Iris pigment epithelial cell (primary cell): Measurements from ENCODE around the gene SCRN3.
"Not testable (repeated sequence)": the region's sequence is repeated elsewhere in the genome, so short reads cannot be mapped to it uniquely, and the experiment has no call there.

Experiments used
- DNase-seq: peaks from one replicate; pipeline ENCODE4 v3.0.0-alpha.2; 2011; ENCODE audit warnings: low read depth

Gene SCRN3

GRCh38 chr2:174395284-174395968 lies at the start of gene SCRN3:
SCRN3 (plus strand) TSS chr2:174395730; CDS start chr2:174398284, 2,554 bp downstream.
- DNase-seq = peak; percentile 78

GRCh38 chr2:174350018-174350417 lies 45.5 kb upstream of the SCRN3 start:
- DNase-seq = no peak

GRCh38 chr2:174350593-174351181 lies 44.8 kb upstream of the SCRN3 start:
- no peak for DNase-seq

- no peak for DNase-seq
Observed at GRCh38 chr2:174353004-174353403, 42.5 kb upstream of the SCRN3 start.

GRCh38 chr2:174356347-174356746 lies 39.2 kb upstream of the SCRN3 start:
- DNase-seq = no peak

GRCh38 chr2:174359663-174360062 lies 35.9 kb upstream of the SCRN3 start:
- DNase-seq = not testable (repeated sequence)

GRCh38 chr2:174362949-174363348 lies 32.6 kb upstream of the SCRN3 start:
- no peak for DNase-seq

- not testable (repeated sequence) for DNase-seq
Observed at GRCh38 chr2:174363492-174364225, 31.9 kb upstream of the SCRN3 start.

- DNase-seq = no peak
Observed at GRCh38 chr2:174364628-174365027, 30.9 kb upstream of the SCRN3 start.

- DNase-seq = no peak
Observed at GRCh38 chr2:174365571-174365970, 30.0 kb upstream of the SCRN3 start.

- DNase-seq = no peak
Observed at GRCh38 chr2:174368691-174369090, 26.8 kb upstream of the SCRN3 start.

- peak; percentile 70 for DNase-seq
Observed at GRCh38 chr2:174376967-174377366, 18.6 kb upstream of the SCRN3 start.

- no peak for DNase-seq
Observed at GRCh38 chr2:174383796-174384195, 11.7 kb upstream of the SCRN3 start.

- DNase-seq = no peak
Observed at GRCh38 chr2:174385201-174385600, 10.3 kb upstream of the SCRN3 start.

GRCh38 chr2:174388706-174389105 lies 6.8 kb upstream of the SCRN3 start:
- not testable (repeated sequence) for DNase-seq

- no peak for DNase-seq
Observed at GRCh38 chr2:174389542-174389941, 6.0 kb upstream of the SCRN3 start.

GRCh38 chr2:174390303-174390702 lies 5.2 kb upstream of the SCRN3 start:
- not testable (repeated sequence) for DNase-seq

- no peak for DNase-seq
Observed at GRCh38 chr2:174392706-174393105, 2.8 kb upstream of the SCRN3 start.

GRCh38 chr2:174395969-174396630 lies 570 bp downstream of the SCRN3 start:
- peak; percentile 36 for DNase-seq

GRCh38 chr2:174397773-174398172 lies 2.2 kb downstream of the SCRN3 start:
- no peak for DNase-seq

GRCh38 chr2:174399171-174399570 lies 3.6 kb downstream of the SCRN3 start:
- DNase-seq = peak; percentile 30

GRCh38 chr2:174400853-174401252 lies 5.3 kb downstream of the SCRN3 start:
- no peak for DNase-seq

GRCh38 chr2:174403628-174404027 lies 8.1 kb downstream of the SCRN3 start:
- no peak for DNase-seq
